K562 (cell line): Measurements from ENCODE around the gene CNP. TPM values are rescaled to one million over a fixed set of nuclear protein-coding genes. Genes with fewer than 3 reads are reported as not detected.
A peak's percentile ranks its signal among the peaks of the same experiment; 100 is the strongest.

Experiments
- EP300 ChIP-seq: IDR thresholded peaks from 2 replicates; pipeline ENCODE4 v1.6.1; 2012; ENCODE audit warnings: low read length, improper control_type of control experiment
- FOXJ2 ChIP-seq: fragments of 200-800 bp; sonication (Bioruptor generic); IDR thresholded peaks from 2 replicates; pipeline ENCODE4 v1.6.1; 2016; ENCODE audit warnings: missing genetic modification characterization, missing compliant biosample characterization
- POLR2B ChIP-seq: fragments of 450-650 bp; IDR thresholded peaks from 2 replicates; pipeline ENCODE4 v1.6.1; 2018; ENCODE audit warnings: low read depth; ENCODE audit not compliant: partially characterized antibody
- TCF15 ChIP-seq: fragments of 250-450 bp; sonication (Bioruptor Pico); IDR thresholded peaks from 2 replicates; pipeline ENCODE4 v1.8.0; 2022; ENCODE audit warnings: moderate library complexity, mild to moderate bottlenecking, inconsistent platforms
- ZBTB40 ChIP-seq, 2 experiments: fragments of 450-650 bp in 1 of 2; sonication (generic) in 1 of 2; formaldehyde crosslinking in 1 of 2; IDR thresholded peaks; 2 replicates each; pipeline versions ENCODE4 v1.7.1 to v1.9.0; 2016 to 2022; ENCODE audit warnings: inconsistent platforms in 1 of 2, mild to moderate bottlenecking in 1 of 2, missing genetic modification reagents in 1 of 2
- ZNF41 ChIP-seq: fragments of 250-450 bp; sonication (Bioruptor Pico); conservative IDR thresholded peaks from 2 replicates; pipeline ENCODE4 v1.4.0; 2020; ENCODE audit warnings: mild to moderate bottlenecking
- ZNF518B ChIP-seq: fragments of 250-450 bp; sonication (Bioruptor Pico); IDR thresholded peaks from 2 replicates; pipeline ENCODE4 v1.5.0; 2021; ENCODE audit warnings: mild to moderate bottlenecking, moderate library complexity
- ZNF740 ChIP-seq, 3 experiments: fragments of 200-800 bp in 1 of 3; sonication (Bioruptor generic) in 1 of 3; sonication (generic) in 1 of 3; formaldehyde crosslinking in 1 of 3; IDR thresholded peaks; 2 replicates each; pipeline versions ENCODE4 v1.6.1 to v1.8.0; 2016 to 2022; ENCODE audit warnings: mild to moderate bottlenecking in 2 of 3, missing compliant biosample characterization in 2 of 3, missing genetic modification characterization in 2 of 3, missing genetic modification reagents in 1 of 3
- ZSCAN32 ChIP-seq: fragments of 450-650 bp; formaldehyde crosslinking; IDR thresholded peaks from 2 replicates; pipeline ENCODE4 v1.4.0; 2020; ENCODE audit warnings: mild to moderate bottlenecking, moderate library complexity
- polyA plus RNA-seq, 8 experiments: library from polyadenylated mRNA; depleted of rRNA in 4 of 8; stranded (reverse) in 5 of 8; unstranded in 3 of 8; fragments of >200 nt; fragmentation: Nextera tagmentation in 2 of 8; fragmentation: Illumina TruSeq in 1 of 8; extraction: Ambion mirVana in 2 of 8; extraction: Trizol in 1 of 8; gene quantifications; 2 replicates each; pipeline versions ENCODE4 v1.2.1 to v1.2.3, GENCODE V29; 2011 to 2014; ENCODE audit warnings: inconsistent platforms in 1 of 8, missing spikeins in 1 of 8
- total RNA-seq, 7 experiments: library from RNA; depleted of rRNA in 6 of 7; stranded (reverse); fragments of >200 nt in 6 of 7; fragmentation: Illumina TruSeq in 2 of 7; extraction: Trizol in 2 of 7; gene quantifications; 2 replicates each; pipeline versions ENCODE4 v1.2.1 to v1.2.3, GENCODE V29; 2011 to 2021; ENCODE audit warnings: low replicate concordance in 1 of 7

Gene CNP
- total and polyA plus RNA-seq, 9 of the 15 experiments (the other 6 are each of a cell fraction or from before 2014, with no cell fraction given) = 1.7 to 52.0 (median 29.1) TPM

- TF ChIP-seq FOXJ2 (tag) (no peak), ZNF740 (CRISPR knock-in tag; IDR thresholded peaks at IDR 0.05) (no peak), ZNF740 (tag; IDR thresholded peaks at IDR 0.05) (no peak), ZNF41 (CRISPR knock-in tag) (no peak), TCF15 (no peak), ZSCAN32 (CRISPR knock-in tag) (0 out of 2 replicates have a peak, but pooled peaks have one; percentile 22), ZNF518B (no peak), POLR2B (no peak), EP300 (peak; percentile 34; the same call in 1 of the 2 replicates), ZBTB40 (IDR thresholded peaks at IDR 0.05) (peak; percentile 33; the same call in 1 of the 2 replicates), ZBTB40 (CRISPR knock-in tag; IDR thresholded peaks at IDR 0.05) (no peak)
Observed at GRCh38 chr17:41937970-41938954, 28.3 kb upstream of the CNP start (continued).
